Stomach (tissue), 9 donors: ENCODE results near the gene SPN. TPM values are rescaled to one million over a fixed set of nuclear protein-coding genes. Genes with fewer than 3 reads are reported as not detected.

ENCODE experiments used
- DNase-seq, 2 donors: peaks; one replicate each; pipeline versions ENCODE4 v3.0.0 to v3.0.0-alpha.2; 2013 to 2019
- H3K27ac ChIP-seq, 5 donors: fragments of 200-600 bp in 4 of 5; sonication (generic) in 4 of 5; one replicate each; pipeline ENCODE4 v1.5.1; 2013 to 2019; ENCODE audit warnings: mild to moderate bottlenecking in 1 of 5, moderate library complexity in 1 of 5
- H3K27me3 ChIP-seq, 3 donors: fragments of 200-600 bp; sonication (generic); one replicate each; pipeline ENCODE4 v1.5.1; 2017 to 2019; ENCODE audit warnings: mixed run types in 1 of 3
- H3K36me3 ChIP-seq, 4 donors: fragments of 200-600 bp; sonication (generic); 1 replicate in 3 of 4; 2 replicates in 1 of 4; pipeline ENCODE4 v1.5.1; 2016 to 2019
- H3K4me1 ChIP-seq, 4 donors: fragments of 200-600 bp; sonication (generic); one replicate each; pipeline ENCODE4 v1.5.1; 2016 to 2019
- H3K4me3 ChIP-seq, 4 donors: fragments of 200-600 bp; sonication (generic) in 3 of 4; one replicate each; pipeline ENCODE4 v1.5.1; 2016 to 2019; ENCODE audit warnings: mild to moderate bottlenecking in 1 of 4
- H3K9me3 ChIP-seq, 4 donors: fragments of 200-600 bp; sonication (generic); one replicate each; pipeline ENCODE4 v1.5.1; 2016 to 2019
- EP300 ChIP-seq: sonication (generic); formaldehyde crosslinking; IDR thresholded peaks from one replicate; pipeline ENCODE4 v1.6.1; 2017; ENCODE audit warnings: antibody characterized with exemption
- POLR2A ChIP-seq, 4 donors: fragments of 450-650 bp; IDR thresholded peaks; one replicate each; pipeline ENCODE4 v1.6.1; 2016; ENCODE audit warnings: antibody characterized with exemption in 4 of 4, control low read depth in 2 of 4, mild to moderate bottlenecking in 1 of 4, moderate library complexity in 1 of 4
- POLR2AphosphoS5 ChIP-seq, 3 donors: sonication (generic); formaldehyde crosslinking; IDR thresholded peaks; one replicate each; pipeline ENCODE4 v1.6.1; 2016; ENCODE audit warnings: antibody characterized with exemption in 3 of 3
- whole genome bisulfite sequencing, 5 donors: extraction: QIAGEN DNeasy Blood & Tissue Kit in 3 of 5; methylation state at CpG; one replicate each; pipeline versions ENCODE4 v1.1.5 to v1.1.7; 2013 to 2018; 5-methylcytosine and 5-hydroxymethylcytosine counted together
- intact Hi-C: fragments of 100-400 bp; cut with DNase I; formaldehyde crosslinking; loops from one replicate; pipeline ENCODE4 v1.15.1; 2023; ENCODE audit warnings: low total_unique reads
- polyA plus RNA-seq, 3 donors: library from polyadenylated mRNA; stranded (reverse); fragments of 200-250 nt; gene quantifications; one replicate each; pipeline ENCODE4 v1.2.3, GENCODE V29; 2013
- total RNA-seq, 5 donors: library from RNA; depleted of rRNA; stranded (reverse); fragments of >200 nt; gene quantifications; one replicate each; pipeline versions ENCODE4 v1.1.0 to v1.2.3, GENCODE V29; 2014 to 2016
- TF ChIP-seq, protein P1 (sequence below), 7 experiments: fragments of 450-650 bp in 4 of 7; fragments of 200-600 bp in 3 of 7; sonication (generic) in 3 of 7; IDR thresholded peaks; one replicate each; pipeline ENCODE4 v1.5.1; 2016 to 2019; ENCODE audit warnings: antibody characterized with exemption in 7 of 7, control low read depth in 2 of 7, mild to moderate bottlenecking in 1 of 7
- donor health status: healthy with polysubstance abuse.
- donor health status: Bipolar disorder and iron deficiency.
- donor health status: healthy.

SPN gene
- total and polyA plus RNA-seq, 8 donors: 0.68 to 20.1 (median 1.9) TPM

- Histone ChIP-seq H3K27ac (no peak overlapping the region), H3K4me1 (no peaks in the 10 kb centered on the region), H3K4me3 (no peak overlapping the region), H3K27me3 (no peaks in the 10 kb centered on the region), H3K9me3 (no peaks in the 10 kb centered on the region), H3K36me3 (no peaks in the 10 kb centered on the region)
- TF ChIP-seq, protein P1, sequence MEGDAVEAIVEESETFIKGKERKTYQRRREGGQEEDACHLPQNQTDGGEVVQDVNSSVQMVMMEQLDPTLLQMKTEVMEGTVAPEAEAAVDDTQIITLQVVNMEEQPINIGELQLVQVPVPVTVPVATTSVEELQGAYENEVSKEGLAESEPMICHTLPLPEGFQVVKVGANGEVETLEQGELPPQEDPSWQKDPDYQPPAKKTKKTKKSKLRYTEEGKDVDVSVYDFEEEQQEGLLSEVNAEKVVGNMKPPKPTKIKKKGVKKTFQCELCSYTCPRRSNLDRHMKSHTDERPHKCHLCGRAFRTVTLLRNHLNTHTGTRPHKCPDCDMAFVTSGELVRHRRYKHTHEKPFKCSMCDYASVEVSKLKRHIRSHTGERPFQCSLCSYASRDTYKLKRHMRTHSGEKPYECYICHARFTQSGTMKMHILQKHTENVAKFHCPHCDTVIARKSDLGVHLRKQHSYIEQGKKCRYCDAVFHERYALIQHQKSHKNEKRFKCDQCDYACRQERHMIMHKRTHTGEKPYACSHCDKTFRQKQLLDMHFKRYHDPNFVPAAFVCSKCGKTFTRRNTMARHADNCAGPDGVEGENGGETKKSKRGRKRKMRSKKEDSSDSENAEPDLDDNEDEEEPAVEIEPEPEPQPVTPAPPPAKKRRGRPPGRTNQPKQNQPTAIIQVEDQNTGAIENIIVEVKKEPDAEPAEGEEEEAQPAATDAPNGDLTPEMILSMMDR (IDR thresholded peaks at IDR 0.05): no peak
- TF ChIP-seq POLR2A (IDR thresholded peaks at IDR 0.05): no peak
- TF ChIP-seq POLR2AphosphoS5 (IDR thresholded peaks at IDR 0.05): no peak
- TF ChIP-seq EP300: no peak
- DNase-seq: no peak
- intact Hi-C loops: no loop called here
- 91 to 97% (median 93%) methylated on average over 7 of the region's 7 CpGs for WGBS, 5 donors
These were observed 19.5 kb upstream of the SPN start for GRCh38 chr16:29643596-29643995.

DNA sequence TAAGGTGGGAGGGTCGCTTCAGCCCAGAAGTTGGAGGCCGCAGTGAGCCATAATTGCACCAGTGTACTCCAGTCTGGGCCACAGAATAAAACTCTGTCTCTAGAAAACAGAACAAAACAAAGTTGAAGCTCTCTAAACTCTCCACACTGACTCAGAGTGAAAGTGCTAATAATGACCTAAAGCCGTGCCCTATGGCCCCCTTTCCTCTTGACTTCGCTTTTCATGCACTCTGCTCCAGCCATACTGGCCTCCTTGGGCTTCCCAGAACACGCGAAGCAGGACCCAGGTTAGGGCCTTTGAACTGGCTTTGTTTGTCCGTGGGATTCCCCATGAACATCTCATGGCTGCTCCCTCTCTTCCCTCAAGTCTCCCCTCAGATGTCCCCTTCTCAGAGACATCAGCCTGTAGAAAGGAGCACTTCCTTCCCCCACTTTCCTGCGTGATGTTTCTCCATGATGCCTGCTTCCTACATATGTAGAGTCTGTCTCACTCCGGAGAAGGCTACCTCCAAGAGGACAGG is 18.6 kb upstream of the SPN start:
- TF ChIP-seq, protein P1 (IDR thresholded peaks at IDR 0.05): no peak
- Histone ChIP-seq H3K9me3 (no peaks in the 10 kb centered on the region), H3K27ac (no peak overlapping the region), H3K36me3 (no peaks in the 10 kb centered on the region), H3K27me3 (no peaks in the 10 kb centered on the region), H3K4me1 (no peaks in the 10 kb centered on the region), H3K4me3 (no peak overlapping the region)
- intact Hi-C loops: no loop called here
- no peak for DNase-seq
- 78 to 89% (median 86%) methylated on average over 9 of the region's 9 CpGs for WGBS, 5 donors

- TF ChIP-seq POLR2AphosphoS5 (IDR thresholded peaks at IDR 0.05) (no peak), POLR2A (IDR thresholded peaks at IDR 0.05) (no peak), EP300 (no peak)
- TF ChIP-seq, protein P1 (IDR thresholded peaks at IDR 0.05): no peak
- DNase-seq: no peak
- H3K9me3 ChIP-seq: no peaks in the 10 kb centered on the region
- no peaks in the 10 kb centered on the region for H3K27me3 ChIP-seq
- no peak overlapping the region for H3K4me3 ChIP-seq
- intact Hi-C loops: no loop called here
- H3K36me3 ChIP-seq: no peaks in the 10 kb centered on the region
- 68 to 89% (median 83%) methylated on average over 4 of the region's 4 CpGs for WGBS, 5 donors
- H3K4me1 ChIP-seq: no peaks in the 10 kb centered on the region
- no peak overlapping the region for H3K27ac ChIP-seq
These were observed 17.9 kb upstream of the SPN start for GRCh38 chr16:29644973-29645693.

DNA sequence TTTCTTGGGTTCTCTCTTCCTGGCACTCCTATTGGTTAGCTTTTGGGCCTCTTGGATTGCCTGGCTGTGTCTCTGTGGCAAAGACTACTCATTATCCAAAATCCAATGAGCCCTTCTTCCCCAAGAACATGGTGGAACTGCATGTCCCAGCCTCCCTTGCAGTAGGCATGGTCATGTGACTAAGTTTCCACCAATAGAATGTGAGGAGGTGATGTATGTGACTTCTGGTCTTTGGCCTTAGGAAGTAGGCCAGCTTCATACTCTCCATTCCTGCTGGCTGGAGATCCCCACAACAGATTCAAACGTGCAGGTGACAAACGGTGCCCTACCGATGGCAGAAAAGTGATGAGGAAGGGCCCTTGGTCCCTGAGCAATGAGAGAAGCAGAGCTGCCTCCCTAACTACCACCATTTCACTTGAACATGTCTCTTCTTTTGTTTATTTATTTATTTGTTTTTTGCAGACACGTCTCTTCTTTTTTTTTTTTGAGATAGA is 17.3 kb upstream of the SPN start:
- Histone ChIP-seq H3K27me3 (no peaks in the 10 kb centered on the region), H3K4me1 (no peaks in the 10 kb centered on the region), H3K4me3 (no peak overlapping the region), H3K9me3 (no peaks in the 10 kb centered on the region), H3K36me3 (no peaks in the 10 kb centered on the region), H3K27ac (no peak overlapping the region)
- peak in 1 of 2 donors; percentile 20 for DNase-seq
- no peak for TF ChIP-seq EP300
- no peak for TF ChIP-seq POLR2AphosphoS5 (IDR thresholded peaks at IDR 0.05)
- no peak for TF ChIP-seq POLR2A (IDR thresholded peaks at IDR 0.05)
- TF ChIP-seq, protein P1 (IDR thresholded peaks at IDR 0.05): no peak
- intact Hi-C loops: no loop called here
- WGBS, 5 donors: 63 to 78% (median 71%) methylated on average over 4 of the region's 4 CpGs
